SKM-1 treated with dmso at 0.1 percent for 144 hours (cell line): ENCODE measurements around the gene HPGDS.
A peak's percentile ranks its signal among the peaks of the same experiment; 100 is the strongest.
"Not testable (repeated sequence)": the region's sequence is repeated elsewhere in the genome, so short reads cannot be mapped to it uniquely, and the experiment has no call there.

Experiments used
- DNase-seq: peaks from one replicate; lab custom pipeline; 2025; ENCODE audit not compliant: unreplicated experiment; lab: John Stamatoyannopoulos, UW

Gene HPGDS

GRCh38 chr4:94358101-94358500, 15.5 kb upstream of the HPGDS start:
- DNase-seq, result no peak

- DNase-seq, result no peak
These were observed 15.0 kb upstream of the HPGDS start for GRCh38 chr4:94357624-94358023.

- no peak for DNase-seq
These were observed 13.8 kb upstream of the HPGDS start for GRCh38 chr4:94356444-94356843.

- no peak for DNase-seq
These were observed 11.8 kb upstream of the HPGDS start for GRCh38 chr4:94354474-94354896.

GRCh38 chr4:94352996-94353395, 10.4 kb upstream of the HPGDS start:
- no peak for DNase-seq

- no peak for DNase-seq
These were observed 9.5 kb upstream of the HPGDS start for GRCh38 chr4:94352163-94352562.

GRCh38 chr4:94351319-94351718, 8.7 kb upstream of the HPGDS start:
- DNase-seq, result no peak

- DNase-seq, result no peak
These were observed 7.5 kb upstream of the HPGDS start for GRCh38 chr4:94350095-94350494.

- DNase-seq, result no peak
These were observed 6.6 kb upstream of the HPGDS start for GRCh38 chr4:94349193-94349592.

- DNase-seq, result no peak
These were observed 6.0 kb upstream of the HPGDS start for GRCh38 chr4:94348666-94349065.

- no peak for DNase-seq
These were observed 3.9 kb upstream of the HPGDS start for GRCh38 chr4:94346541-94346940.

GRCh38 chr4:94345969-94346368, 3.3 kb upstream of the HPGDS start:
- DNase-seq, result peak; percentile 15

GRCh38 chr4:94345266-94345665, 2.6 kb upstream of the HPGDS start:
- DNase-seq, result no peak

- DNase-seq, result no peak
These were observed 1.8 kb upstream of the HPGDS start for GRCh38 chr4:94344457-94344856.

GRCh38 chr4:94341481-94342370, 910 bp downstream of the HPGDS start:
- DNase-seq, result no peak

GRCh38 chr4:94339779-94340178, 2.9 kb downstream of the HPGDS start:
- DNase-seq, result no peak

GRCh38 chr4:94338681-94339351, 3.8 kb downstream of the HPGDS start:
- DNase-seq, result no peak

GRCh38 chr4:94336791-94337190, 5.8 kb downstream of the HPGDS start:
- not testable (repeated sequence) for DNase-seq

- DNase-seq, result no peak
These were observed 6.3 kb downstream of the HPGDS start for GRCh38 chr4:94336303-94336702.

GRCh38 chr4:94334962-94335361, 7.7 kb downstream of the HPGDS start:
- no peak for DNase-seq

- DNase-seq, result no peak
These were observed 8.2 kb downstream of the HPGDS start for GRCh38 chr4:94334476-94334875.

GRCh38 chr4:94333866-94334265, 8.8 kb downstream of the HPGDS start:
- no peak for DNase-seq
